Neuron (in vitro differentiated cells): ENCODE measurements around the gene LHPP.

Experiments
- H2AFZ ChIP-seq: one replicate; pipeline ENCODE4 v1.6.1; 2013; ENCODE audit warnings: low read depth, mild to moderate bottlenecking, inconsistent platforms, low read length, moderate library complexity
- H3K27me3 ChIP-seq: one replicate; pipeline ENCODE4 v1.6.1; 2013; ENCODE audit warnings: low read length; ENCODE audit not compliant: insufficient read depth
- H3K36me3 ChIP-seq: one replicate; pipeline ENCODE4 v1.6.1; 2013; ENCODE audit warnings: low read length; ENCODE audit not compliant: insufficient read depth
- H3K4me1 ChIP-seq: one replicate; pipeline ENCODE4 v1.6.1; 2013; ENCODE audit warnings: low read length; ENCODE audit not compliant: insufficient read depth
- H3K4me3 ChIP-seq: 2 replicates; pipeline ENCODE4 v1.5.1; 2013; ENCODE audit warnings: mild to moderate bottlenecking, low read length, moderate library complexity
- H3K9me3 ChIP-seq: one replicate; pipeline ENCODE4 v1.6.1; 2013; ENCODE audit warnings: low read length

The LHPP gene

DNA sequence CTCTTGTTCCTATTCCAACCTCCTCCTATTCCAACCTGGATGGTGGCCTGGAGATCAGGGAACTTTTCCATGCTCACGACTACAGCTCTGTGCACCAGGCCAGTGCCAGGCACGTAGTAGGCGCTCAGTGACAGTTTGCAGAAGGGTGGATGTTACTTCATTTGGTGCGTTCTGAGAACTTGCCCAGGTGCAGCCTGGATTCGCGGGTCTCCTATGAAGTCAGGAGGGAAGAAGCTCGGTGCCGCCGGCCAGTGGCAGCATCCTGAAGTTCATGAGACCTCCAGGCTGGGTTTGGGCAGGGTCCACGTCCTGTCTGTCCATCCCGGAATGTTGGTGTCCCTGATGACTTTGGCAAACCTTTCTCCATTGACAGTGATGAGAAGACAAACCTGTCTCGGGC, 21.3 kb downstream of the LHPP start:
- H3K4me1 ChIP-seq = peaks cover 35% of the 10 kb centered on the region
- H2AFZ ChIP-seq = no peak overlapping the region
- H3K27me3 ChIP-seq = no peaks in the 10 kb centered on the region
- H3K4me3 ChIP-seq = no peak overlapping the region
- H3K9me3 ChIP-seq = peaks cover 3% of the 10 kb centered on the region
- no peaks in the 10 kb centered on the region for H3K36me3 ChIP-seq

DNA sequence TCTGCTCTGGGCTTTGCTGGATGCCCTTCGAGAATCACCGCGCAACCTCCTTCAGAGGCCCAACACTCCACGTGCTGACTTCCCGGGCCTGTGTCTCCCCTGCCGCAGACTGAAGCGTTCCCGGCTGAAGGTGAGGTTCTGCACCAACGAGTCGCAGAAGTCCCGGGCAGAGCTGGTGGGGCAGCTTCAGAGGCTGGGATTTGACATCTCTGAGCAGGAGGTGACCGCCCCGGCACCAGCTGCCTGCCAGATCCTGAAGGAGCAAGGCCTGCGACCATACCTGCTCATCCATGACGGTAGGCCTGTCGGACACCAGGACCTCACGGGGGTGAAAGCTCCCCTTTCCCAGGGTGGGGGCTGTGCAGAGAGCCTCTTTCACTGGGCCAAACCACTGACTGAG, 22.4 kb downstream of the LHPP start:
- Histone ChIP-seq H3K27me3 (no peaks in the 10 kb centered on the region), H3K4me3 (no peak overlapping the region), H3K36me3 (no peaks in the 10 kb centered on the region), H2AFZ (no peak overlapping the region), H3K9me3 (peaks cover 3% of the 10 kb centered on the region), H3K4me1 (peaks cover 30% of the 10 kb centered on the region)

DNA sequence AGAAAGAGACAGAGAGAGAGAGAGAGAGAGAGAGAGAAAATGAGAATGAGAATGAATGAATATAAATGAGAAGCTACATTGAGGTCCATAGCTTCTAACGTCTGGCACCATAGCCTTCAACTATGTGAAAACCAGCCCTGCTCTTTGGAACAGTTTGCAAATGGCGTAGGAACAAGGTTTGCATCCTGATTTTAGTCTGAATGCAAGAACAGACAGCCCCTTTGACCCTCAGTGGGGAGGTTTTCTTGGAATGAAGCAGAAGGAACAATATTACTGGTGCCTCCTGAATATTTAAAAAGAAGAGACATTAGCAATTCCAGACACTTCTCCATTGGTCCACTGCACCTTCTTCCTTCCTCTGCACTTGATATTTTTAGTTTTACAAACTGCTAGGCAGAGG, 23.0 kb downstream of the LHPP start:
- H2AFZ ChIP-seq = no peak overlapping the region
- peaks cover 30% of the 10 kb centered on the region for H3K4me1 ChIP-seq
- H3K27me3 ChIP-seq = no peaks in the 10 kb centered on the region
- H3K36me3 ChIP-seq = no peaks in the 10 kb centered on the region
- H3K9me3 ChIP-seq = peaks cover 3% of the 10 kb centered on the region
- no peak overlapping the region for H3K4me3 ChIP-seq

DNA sequence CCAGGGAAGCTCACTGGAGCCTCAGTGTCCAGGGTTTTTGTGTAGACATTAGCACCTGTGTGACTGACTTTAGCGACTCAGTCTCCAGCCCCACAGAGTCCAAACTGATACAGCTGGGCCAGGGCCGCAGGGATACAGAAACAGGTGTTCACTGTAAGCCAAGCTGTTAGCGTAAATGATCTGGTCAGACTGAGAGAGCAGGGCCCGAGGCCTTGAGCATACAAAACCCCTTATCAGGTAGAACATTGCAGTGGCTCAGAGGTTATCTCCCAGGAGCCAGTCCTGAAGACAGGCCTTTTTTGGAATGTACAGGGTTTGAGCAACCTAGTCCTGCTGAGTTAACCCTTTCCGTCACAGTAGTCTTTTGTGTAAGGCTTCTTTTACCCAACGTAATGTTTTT, 25.0 kb downstream of the LHPP start:
- Histone ChIP-seq H2AFZ (no peak overlapping the region), H3K36me3 (no peaks in the 10 kb centered on the region), H3K27me3 (no peaks in the 10 kb centered on the region), H3K9me3 (peaks cover 7% of the 10 kb centered on the region), H3K4me3 (no peak overlapping the region), H3K4me1 (peaks cover 24% of the 10 kb centered on the region)

DNA sequence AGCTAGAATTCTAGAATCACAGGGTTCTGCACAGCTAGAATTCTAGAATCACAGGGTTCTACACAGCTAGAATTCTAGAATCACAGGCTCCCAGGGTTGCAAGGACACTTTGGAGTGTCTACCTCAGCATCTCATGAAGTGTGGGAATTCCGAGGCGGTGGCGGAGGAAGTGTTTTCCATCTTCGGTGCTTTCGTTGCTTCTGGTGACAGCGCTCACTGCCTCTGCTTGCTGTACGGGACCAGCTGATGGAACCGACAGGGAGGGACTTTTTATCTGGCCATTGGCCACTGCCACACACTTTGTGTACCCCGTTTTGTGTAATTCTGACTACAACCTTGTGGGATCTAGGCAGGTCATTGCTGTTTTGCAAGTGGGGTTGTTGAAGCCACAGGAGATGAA, 29.5 kb downstream of the LHPP start:
- H2AFZ ChIP-seq = no peak overlapping the region
- no peak overlapping the region for H3K4me3 ChIP-seq
- peaks cover 9% of the 10 kb centered on the region for H3K9me3 ChIP-seq
- peaks cover 20% of the 10 kb centered on the region for H3K4me1 ChIP-seq
- no peaks in the 10 kb centered on the region for H3K27me3 ChIP-seq
- H3K36me3 ChIP-seq = no peaks in the 10 kb centered on the region

DNA sequence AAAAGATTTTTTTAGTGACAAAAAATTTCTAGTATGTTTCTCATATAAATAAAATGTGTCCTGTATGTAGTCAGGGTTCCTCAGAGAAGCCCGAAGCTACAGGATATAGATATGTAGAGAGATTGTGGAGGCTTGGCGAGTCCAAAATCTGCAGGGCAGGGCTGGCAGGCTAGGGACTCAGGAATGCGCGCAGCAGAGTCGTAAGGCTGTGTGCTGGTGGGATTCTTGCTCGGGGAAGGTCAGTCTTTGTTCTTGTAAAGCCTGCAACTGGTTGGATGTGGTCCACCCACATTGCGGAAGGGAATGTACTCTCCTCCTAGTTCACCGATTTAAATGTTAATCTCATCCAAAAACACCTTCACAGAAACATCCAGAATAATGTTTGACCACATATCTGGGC, 30.6 kb downstream of the LHPP start:
- H3K36me3 ChIP-seq = no peaks in the 10 kb centered on the region
- no peak overlapping the region for H3K4me3 ChIP-seq
- H3K9me3 ChIP-seq = peaks cover 6% of the 10 kb centered on the region
- H3K27me3 ChIP-seq = no peaks in the 10 kb centered on the region
- H3K4me1 ChIP-seq = peaks cover 20% of the 10 kb centered on the region
- no peak overlapping the region for H2AFZ ChIP-seq

DNA sequence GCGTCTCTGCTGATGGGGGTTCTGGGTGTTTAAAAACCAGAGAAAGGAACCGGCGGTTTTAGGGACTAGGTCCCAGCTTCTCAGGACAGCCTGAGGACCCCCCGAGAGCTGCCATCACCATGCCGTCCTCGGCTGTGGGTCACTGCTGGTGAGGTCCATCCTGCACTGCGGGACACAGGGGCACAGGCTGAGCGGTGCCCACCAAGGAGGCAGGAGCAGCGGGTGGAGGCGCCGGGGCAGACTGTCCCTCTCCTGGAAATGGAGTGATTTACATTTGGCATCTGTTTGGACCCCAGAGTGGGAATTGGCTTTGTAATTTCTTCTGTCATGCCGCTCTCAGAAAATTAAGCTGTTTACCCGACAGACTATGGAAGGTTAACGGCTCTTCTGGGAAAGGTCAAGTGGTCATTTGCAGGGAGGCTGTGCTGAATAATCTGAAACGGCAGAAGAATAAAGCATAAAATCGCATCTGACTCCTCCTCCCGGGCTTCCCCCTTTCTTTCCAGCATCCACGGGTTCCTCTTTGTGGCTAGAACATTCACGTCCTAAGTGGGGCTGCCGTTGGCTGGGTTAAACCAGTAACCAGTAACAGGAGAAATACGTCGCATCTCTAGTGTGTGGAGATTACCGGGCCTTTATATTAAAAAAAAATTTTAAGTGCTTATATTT, 31.7 kb downstream of the LHPP start:
- H2AFZ ChIP-seq = no peak overlapping the region
- peaks cover 20% of the 10 kb centered on the region for H3K4me1 ChIP-seq
- peaks cover 6% of the 10 kb centered on the region for H3K9me3 ChIP-seq
- H3K4me3 ChIP-seq = no peak overlapping the region
- H3K27me3 ChIP-seq = no peaks in the 10 kb centered on the region
- no peaks in the 10 kb centered on the region for H3K36me3 ChIP-seq

DNA sequence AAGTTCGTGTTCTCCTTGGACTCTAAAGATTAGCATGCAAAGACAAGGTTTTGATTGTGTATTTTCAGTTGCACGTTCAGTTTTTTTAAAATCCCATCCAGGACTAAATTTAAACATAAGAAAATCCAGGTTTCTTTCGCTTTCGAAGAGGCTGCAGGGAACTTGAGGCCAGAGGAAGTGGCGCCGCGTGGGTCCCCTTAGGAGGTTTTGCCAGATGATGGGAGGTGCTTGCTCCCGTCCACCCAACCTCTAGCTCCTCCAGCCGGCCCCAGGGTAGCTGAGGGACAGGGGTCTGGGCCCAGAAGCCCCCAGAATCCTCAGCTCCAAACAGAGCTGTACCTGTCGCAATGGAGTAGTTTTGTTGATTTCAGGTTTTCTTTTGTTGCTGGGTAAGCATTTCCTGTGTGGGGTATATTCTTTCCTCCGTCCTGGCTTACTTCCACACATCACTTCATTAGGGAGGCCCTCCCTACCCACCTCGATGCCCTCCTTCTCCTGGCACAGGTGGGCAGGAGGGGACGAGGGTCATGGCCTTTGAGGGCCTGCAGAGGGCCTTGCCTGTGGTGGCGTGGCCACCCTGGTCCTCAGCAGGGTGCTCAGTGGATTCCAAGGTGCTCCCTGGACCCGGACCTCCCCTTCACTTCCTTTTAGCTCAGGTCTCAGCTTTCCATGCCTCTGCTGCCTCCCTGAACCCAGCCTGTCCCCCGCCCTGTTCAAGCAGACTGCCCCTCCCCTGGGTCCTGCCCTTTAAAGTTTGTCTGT, 32.6 kb downstream of the LHPP start:
- H3K9me3 ChIP-seq = peaks cover 6% of the 10 kb centered on the region
- H3K36me3 ChIP-seq = no peaks in the 10 kb centered on the region
- H3K4me1 ChIP-seq = peaks cover 20% of the 10 kb centered on the region
- no peaks in the 10 kb centered on the region for H3K27me3 ChIP-seq
- no peak overlapping the region for H2AFZ ChIP-seq
- H3K4me3 ChIP-seq = no peak overlapping the region

DNA sequence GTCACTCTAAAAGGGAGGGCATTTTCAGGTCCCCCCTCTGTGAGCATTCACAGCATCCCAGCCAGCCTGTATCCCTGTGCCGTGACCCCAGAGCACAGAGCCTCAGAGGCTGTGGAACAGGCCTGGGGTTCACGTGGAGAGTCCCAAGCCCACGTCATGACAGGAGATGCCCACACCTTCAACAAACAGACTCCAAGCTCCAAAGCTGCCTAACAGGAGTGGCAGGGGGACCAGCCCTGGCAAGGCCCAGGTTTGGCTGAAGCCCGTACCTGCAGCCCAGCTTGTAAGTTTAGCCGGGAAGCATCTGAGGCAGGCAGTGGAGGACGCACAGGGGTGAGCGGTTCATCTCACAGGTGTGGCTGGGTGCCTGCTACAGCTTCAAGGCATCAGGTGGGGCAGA, 33.5 kb downstream of the LHPP start:
- peaks cover 6% of the 10 kb centered on the region for H3K9me3 ChIP-seq
- peaks cover 20% of the 10 kb centered on the region for H3K4me1 ChIP-seq
- H3K4me3 ChIP-seq = no peak overlapping the region
- H3K27me3 ChIP-seq = no peaks in the 10 kb centered on the region
- H3K36me3 ChIP-seq = no peaks in the 10 kb centered on the region
- no peak overlapping the region for H2AFZ ChIP-seq

DNA sequence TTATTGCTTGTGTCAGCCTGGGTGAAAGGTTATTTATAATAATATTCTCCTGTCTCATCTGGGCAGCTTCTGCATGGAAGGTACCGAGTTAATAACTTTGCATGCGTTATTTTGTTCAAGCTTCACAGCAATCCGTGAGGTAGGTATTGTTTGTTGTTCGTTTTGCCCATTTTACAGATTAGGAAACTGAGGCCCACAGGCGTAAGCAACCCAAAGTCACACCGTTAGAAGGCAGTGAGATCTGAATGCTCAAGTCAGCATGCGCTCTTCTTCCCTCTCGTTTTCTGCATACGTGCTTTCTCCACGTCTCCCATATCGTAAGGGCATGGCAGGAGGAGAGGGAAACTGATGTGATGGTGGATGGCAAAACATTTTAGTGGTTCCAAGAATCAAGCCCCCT, 34.1 kb downstream of the LHPP start:
- no peaks in the 10 kb centered on the region for H3K27me3 ChIP-seq

DNA sequence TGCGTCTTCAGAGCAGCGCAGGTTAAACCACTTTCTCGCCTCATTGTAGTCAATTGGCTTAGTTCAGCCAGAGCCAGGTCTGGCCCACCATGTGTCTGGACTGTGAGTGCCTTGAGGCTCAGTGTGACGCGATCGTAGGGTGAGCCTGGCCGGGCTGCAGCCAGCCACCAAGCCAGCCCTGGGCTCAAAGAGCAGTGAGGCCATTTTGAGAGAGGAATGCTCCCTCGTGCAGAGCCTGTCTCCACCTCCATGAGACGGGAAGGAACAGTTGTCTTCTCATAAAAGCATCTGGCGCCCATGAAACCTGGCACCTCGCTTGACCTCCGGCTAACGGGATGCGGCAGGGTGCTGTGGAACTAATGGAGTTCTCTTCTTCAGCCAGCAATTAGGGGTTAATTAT, 34.5 kb downstream of the LHPP start:
- Histone ChIP-seq H2AFZ (no peak overlapping the region), H3K9me3 (peaks cover 11% of the 10 kb centered on the region), H3K4me1 (peaks cover 20% of the 10 kb centered on the region), H3K27me3 (no peaks in the 10 kb centered on the region), H3K4me3 (no peak overlapping the region), H3K36me3 (peaks cover 3% of the 10 kb centered on the region)

More for the DNA sequence above, 34.1 kb downstream of the LHPP start:
- peaks cover 20% of the 10 kb centered on the region for H3K4me1 ChIP-seq
- H3K9me3 ChIP-seq = peaks cover 8% of the 10 kb centered on the region
- no peak overlapping the region for H3K4me3 ChIP-seq
- no peak overlapping the region for H2AFZ ChIP-seq
- H3K36me3 ChIP-seq = no peaks in the 10 kb centered on the region

DNA sequence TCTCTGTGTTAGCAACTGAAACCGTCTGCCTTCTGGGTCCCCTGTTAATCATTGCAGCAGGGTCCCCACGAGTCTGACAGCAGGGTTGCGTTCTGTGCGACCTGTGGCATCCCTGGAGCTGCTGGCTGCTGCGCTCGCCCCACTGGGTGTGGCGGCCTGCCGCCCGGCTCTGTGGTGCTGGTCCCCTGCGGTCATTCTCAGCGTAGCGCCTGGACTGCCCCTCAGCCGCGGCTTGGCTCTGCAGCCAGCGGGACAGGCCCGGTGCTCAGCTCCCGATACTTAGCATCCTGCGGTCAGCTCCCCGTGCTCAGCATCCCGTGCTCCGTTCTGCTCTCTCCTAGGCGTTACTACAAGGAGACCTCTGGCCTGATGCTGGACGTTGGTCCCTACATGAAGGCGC, 35.0 kb downstream of the LHPP start:
- H2AFZ ChIP-seq = no peak overlapping the region
- no peaks in the 10 kb centered on the region for H3K27me3 ChIP-seq
- H3K4me3 ChIP-seq = no peak overlapping the region
- H3K36me3 ChIP-seq = peaks cover 3% of the 10 kb centered on the region
- peaks cover 20% of the 10 kb centered on the region for H3K4me1 ChIP-seq
- H3K9me3 ChIP-seq = peaks cover 8% of the 10 kb centered on the region

DNA sequence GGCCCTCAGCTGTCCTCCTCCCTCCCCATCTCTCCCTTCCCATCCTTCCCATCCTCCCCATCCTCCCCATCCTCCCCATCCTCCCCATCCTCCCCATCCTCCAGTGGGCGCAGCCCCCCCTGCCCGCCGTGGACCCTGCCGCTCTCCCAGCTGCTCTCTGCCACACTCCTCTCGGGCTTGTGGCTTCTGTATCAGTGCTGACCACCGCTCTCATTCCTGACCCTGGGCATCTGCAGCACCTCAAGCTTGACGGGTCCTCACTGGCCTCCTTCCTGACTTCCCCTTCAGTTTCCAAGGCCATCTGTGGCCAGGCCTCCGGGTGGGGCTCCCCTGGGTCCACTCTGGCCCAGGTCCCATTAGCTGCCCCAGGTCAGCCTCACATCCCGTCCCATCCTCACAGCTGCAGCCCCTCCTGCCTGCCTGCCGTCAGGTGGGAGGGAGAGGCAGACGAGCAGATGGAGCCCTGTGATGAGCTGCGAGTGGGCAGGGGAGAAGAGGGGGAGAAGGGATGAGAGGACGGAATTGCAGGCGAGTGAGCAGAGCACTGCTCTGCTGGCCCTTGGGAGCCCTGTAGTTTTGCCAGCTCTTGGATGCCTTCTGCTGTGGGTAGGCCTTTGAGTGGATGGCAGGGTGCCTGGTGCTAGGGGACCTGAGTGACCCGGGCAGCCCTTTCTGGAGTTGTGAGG, 35.7 kb downstream of the LHPP start:
- Histone ChIP-seq H3K4me1 (peaks cover 20% of the 10 kb centered on the region), H3K27me3 (no peaks in the 10 kb centered on the region), H3K4me3 (no peak overlapping the region), H2AFZ (no peak overlapping the region), H3K36me3 (peaks cover 3% of the 10 kb centered on the region), H3K9me3 (peaks cover 6% of the 10 kb centered on the region)
